GM13977 (cell line): ENCODE data around the gene IL4.

ENCODE experiments used
- DNase-seq: peaks from one replicate; pipeline ENCODE4 v3.0.0; 2012; ENCODE audit warnings: low spot score
- in situ Hi-C: fragments of 300-500 bp; cut with MboI; formaldehyde crosslinking; loops from one replicate; pipeline ENCODE4 v1.12.0; 2022; ENCODE audit warnings: low sequenced_read_pairs, low pct_unique_long_range_greater_than_20kb, mixed read lengths, inconsistent platforms; ENCODE audit not compliant: unreplicated experiment
- TF ChIP-seq, protein P1 (sequence below): IDR thresholded peaks from 2 replicates; pipeline ENCODE4 v1.5.1; 2012; ENCODE audit warnings: mild to moderate bottlenecking, control low read depth; ENCODE audit not compliant: insufficient read depth; ENCODE audit errors: extremely low read depth, missing control alignments

Gene IL4

DNA sequence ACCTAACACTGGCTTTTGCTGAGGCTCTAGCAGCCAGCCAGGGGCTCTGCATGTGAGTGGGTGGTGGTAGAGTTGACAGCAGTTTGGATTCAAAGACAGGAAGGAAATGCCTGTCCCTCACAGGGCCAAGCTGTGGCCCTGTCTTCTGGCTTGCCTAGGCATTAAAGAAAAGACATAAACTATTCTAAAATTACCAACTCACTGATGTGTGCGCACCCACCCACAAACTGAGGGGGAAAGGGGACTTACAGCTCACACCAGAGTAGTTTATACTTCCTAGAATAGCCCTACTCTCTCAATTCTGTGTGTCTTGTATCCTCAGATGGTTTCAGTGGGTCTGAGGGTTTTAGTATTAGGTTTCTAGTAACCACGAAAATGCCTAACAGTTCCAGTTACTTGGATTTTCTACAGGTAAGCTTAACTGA is 34.1 kb upstream of the IL4 start:
- TF ChIP-seq, protein P1, sequence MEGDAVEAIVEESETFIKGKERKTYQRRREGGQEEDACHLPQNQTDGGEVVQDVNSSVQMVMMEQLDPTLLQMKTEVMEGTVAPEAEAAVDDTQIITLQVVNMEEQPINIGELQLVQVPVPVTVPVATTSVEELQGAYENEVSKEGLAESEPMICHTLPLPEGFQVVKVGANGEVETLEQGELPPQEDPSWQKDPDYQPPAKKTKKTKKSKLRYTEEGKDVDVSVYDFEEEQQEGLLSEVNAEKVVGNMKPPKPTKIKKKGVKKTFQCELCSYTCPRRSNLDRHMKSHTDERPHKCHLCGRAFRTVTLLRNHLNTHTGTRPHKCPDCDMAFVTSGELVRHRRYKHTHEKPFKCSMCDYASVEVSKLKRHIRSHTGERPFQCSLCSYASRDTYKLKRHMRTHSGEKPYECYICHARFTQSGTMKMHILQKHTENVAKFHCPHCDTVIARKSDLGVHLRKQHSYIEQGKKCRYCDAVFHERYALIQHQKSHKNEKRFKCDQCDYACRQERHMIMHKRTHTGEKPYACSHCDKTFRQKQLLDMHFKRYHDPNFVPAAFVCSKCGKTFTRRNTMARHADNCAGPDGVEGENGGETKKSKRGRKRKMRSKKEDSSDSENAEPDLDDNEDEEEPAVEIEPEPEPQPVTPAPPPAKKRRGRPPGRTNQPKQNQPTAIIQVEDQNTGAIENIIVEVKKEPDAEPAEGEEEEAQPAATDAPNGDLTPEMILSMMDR = no peak
- peak; percentile 36 for DNase-seq
- in situ Hi-C loops = no loop called here

DNA sequence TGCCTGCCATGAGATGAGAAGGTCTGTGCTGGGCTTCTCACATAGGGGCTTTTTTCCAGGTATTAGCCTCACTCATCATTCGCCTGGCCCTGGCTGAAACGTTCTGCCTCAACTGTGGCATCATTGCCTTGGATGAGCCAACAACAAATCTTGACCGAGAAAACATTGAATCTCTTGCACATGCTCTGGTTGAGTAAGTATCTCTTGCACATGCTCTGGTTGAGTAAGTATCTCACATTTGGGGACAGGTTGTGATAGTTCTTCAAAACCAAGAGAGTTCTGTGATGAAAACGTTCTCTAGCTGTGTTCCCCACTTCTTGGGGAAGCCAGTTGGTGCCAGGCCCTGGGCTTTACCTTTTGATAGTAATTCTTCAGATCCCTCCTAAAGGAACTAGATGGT is 33.2 kb upstream of the IL4 start:
- in situ Hi-C loops = no loop called here
- DNase-seq = no peak
- TF ChIP-seq, protein P1 = no peak

DNA sequence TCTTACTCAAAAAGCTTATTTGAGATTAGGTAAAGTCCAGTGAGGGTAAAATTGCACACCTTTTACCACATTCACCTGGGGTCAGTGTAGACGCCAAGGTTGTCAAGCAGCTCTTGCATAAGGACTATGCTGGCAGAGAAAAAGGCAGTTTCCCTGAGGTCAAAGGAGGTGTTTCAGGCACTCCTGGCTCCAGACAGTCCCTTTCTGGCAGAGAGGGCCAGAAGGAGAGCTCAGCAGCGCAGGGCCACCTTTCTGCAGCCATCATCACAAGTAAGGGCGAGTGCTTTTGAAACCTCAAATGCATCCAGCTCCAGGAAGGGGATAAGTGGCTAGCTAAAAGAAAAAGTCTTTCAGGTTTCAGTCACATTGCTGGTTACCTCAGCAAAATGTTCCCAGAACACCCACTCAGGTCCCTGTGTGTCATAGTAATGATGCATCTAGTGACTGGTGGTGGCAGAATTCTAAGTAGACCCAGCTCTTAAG is 32.5 kb upstream of the IL4 start:
- in situ Hi-C loops = no loop called here
- TF ChIP-seq, protein P1 = no peak
- DNase-seq = peak; percentile 23

DNA sequence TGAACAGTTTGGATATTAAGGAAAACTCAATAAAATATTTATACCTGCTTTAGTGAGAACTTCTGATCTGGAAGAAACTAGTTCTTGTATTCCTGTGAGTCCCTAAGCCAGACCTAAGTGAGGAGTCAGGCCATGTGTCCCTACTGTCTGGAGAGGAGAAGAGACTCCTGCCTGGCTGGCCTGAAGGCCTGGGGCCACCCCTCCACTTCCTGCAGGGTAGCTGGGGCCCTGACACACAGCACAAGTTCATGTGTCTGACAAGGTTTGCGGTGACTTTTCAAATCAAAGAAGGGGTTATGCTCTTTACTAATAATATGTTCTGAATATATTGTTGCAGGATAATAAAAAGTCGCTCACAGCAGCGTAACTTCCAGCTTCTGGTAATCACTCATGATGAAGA is 31.9 kb upstream of the IL4 start:
- TF ChIP-seq, protein P1 = no peak
- in situ Hi-C loops = no loop called here
- no peak for DNase-seq

DNA sequence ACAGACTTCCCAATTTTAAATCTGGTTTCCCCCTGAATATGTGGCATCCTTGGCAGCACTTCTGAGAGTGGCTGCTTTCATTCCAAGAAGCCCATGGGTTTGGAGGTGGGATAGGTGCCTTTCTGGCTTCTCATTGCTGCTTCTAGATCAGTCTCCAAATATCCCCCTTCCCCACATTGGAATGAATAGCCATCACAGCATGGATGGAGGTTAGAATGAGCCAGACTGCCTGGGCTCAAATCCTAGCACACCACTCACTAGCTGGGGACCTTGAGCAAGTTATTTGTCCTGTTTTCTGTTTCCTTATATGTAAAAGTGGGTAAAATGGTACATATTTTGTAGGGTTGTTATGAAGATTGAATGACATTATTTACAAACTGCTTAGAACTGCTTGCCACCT is 29.6 kb upstream of the IL4 start:
- DNase-seq = no peak
- in situ Hi-C loops = no loop called here
- TF ChIP-seq, protein P1 = no peak

DNA sequence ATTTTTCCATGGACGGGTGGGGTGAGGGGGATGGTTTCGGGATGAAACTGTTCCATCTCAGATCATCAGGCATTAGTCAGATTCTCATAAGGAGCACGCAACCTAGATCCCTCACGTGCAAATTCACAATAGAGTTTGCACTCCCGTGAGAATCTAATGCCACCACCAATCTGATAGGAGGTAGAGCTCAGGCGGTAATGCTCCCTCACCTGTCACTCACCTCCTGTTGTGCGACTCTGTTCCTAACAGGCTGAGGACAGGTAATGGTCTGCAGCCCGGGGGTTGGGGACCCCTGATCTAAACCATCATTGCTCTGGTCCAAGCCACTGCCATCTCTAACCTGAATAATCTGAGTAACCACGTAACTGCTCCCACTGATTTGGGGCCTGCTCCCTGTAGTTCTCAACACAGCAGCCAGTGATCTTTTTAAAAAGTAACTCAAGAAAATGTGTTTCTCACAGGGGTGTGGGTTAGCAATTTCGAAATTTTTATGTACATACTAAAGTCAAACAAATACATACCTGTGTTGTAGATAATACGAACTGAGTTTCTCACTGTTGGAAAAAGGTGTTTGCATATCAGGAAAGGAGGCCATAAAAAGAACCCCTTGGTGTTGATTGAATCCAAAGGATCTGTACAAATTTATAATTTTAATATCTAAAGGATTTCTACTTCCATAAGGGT is 27.1 kb upstream of the IL4 start:
- no peak for DNase-seq
- TF ChIP-seq, protein P1 = no peak
- in situ Hi-C loops = no loop called here

DNA sequence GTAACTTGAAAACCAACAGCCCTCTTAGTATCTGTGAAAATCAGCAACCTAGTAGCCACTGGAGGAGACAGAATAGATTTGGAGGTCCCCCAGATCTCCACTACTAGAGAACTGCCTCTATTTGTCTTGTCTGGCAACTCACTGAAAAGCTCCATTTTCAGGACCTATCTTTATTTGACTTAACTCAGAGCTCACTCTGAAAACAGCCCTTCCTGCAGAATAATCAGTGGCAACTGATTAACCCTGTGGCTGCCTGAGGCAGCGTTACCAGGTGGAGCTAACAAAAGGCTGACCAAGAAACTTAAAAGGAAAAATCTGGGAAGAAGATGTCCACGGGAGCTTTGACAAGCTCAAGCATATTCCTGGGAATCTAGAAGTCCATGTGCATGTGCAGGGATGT is 26.3 kb upstream of the IL4 start:
- DNase-seq = no peak
- TF ChIP-seq, protein P1 = no peak
- in situ Hi-C loops = no loop called here
